WTC11 (cell line): ENCODE data around the gene ZDHHC1. TPM values are rescaled to one million over a fixed set of nuclear protein-coding genes. Genes with fewer than 3 reads are reported as not detected.

Experiments used
- ATAC-seq: fragments of 200-7000 bp; cut with Tn5 transposase; 2 replicates; pipeline ENCODE4 v1.10.0; 2021; ENCODE audit warnings: mild to moderate bottlenecking, moderate library complexity
- CTCF ChIA-PET: fragments of 300-600 bp; sonication (Branson Sonifier 250); formaldehyde crosslinking; loops from one replicate; lab custom pipeline; 2021; ENCODE audit warnings: antibody characterized with exemption; lab: Charles Lee
- POLR2A ChIA-PET: fragments of 350-600 bp; sonication (Branson Sonifier 250); formaldehyde crosslinking; loops from one replicate; lab custom pipeline; 2021; ENCODE audit warnings: antibody characterized with exemption; lab: Charles Lee
- DNase-seq: peaks from one replicate; pipeline ENCODE4 v3.0.0; 2021; ENCODE audit warnings: low spot score
- H3K27ac Mint-ChIP-seq: 2 replicates; pipeline ENCODE4 v1.8.0; 2021; ENCODE audit warnings: mixed read lengths
- H3K27me3 Mint-ChIP-seq: 2 replicates; pipeline ENCODE4 v1.8.0; 2021; ENCODE audit warnings: low read depth, mild to moderate bottlenecking, moderate library complexity, mixed read lengths
- H3K36me3 Mint-ChIP-seq: 2 replicates; pipeline ENCODE4 v1.8.0; 2021; ENCODE audit warnings: mixed read lengths
- H3K4me1 Mint-ChIP-seq: 2 replicates; pipeline ENCODE4 v1.8.0; 2022; ENCODE audit warnings: mixed read lengths
- H3K4me3 Mint-ChIP-seq: 2 replicates; pipeline ENCODE4 v1.8.0; 2021; ENCODE audit warnings: mild to moderate bottlenecking, moderate library complexity, mixed read lengths
- H3K9me3 Mint-ChIP-seq: 2 replicates; pipeline ENCODE4 v1.8.0; 2021; ENCODE audit warnings: mixed read lengths
- ARID4B ChIP-seq: sonication (generic); formaldehyde crosslinking; IDR thresholded peaks from 2 replicates; pipeline ENCODE4 v1.8.0; 2023; ENCODE audit warnings: missing genetic modification reagents, mild to moderate bottlenecking, borderline replicate concordance
- ATF2 ChIP-seq: sonication (generic); formaldehyde crosslinking; IDR thresholded peaks from 2 replicates; pipeline ENCODE4 v1.8.1; 2022; ENCODE audit warnings: low read depth, missing genetic modification reagents, borderline replicate concordance
- ELF4 ChIP-seq: sonication (generic); formaldehyde crosslinking; IDR thresholded peaks from 2 replicates; pipeline ENCODE4 v1.8.1; 2022; ENCODE audit warnings: low read depth, mild to moderate bottlenecking, moderate library complexity, missing genetic modification reagents
- FOXP1 ChIP-seq: sonication (generic); formaldehyde crosslinking; IDR thresholded peaks from 2 replicates; pipeline ENCODE4 v1.8.0; 2022; ENCODE audit warnings: missing genetic modification reagents, mild to moderate bottlenecking, moderate library complexity, borderline replicate concordance
- GRHL2 ChIP-seq: fragments of 250-450 bp; sonication (Bioruptor Pico); IDR thresholded peaks from 2 replicates; pipeline ENCODE4 v1.8.0; 2022; ENCODE audit warnings: mild to moderate bottlenecking, moderate library complexity; ENCODE audit not compliant: insufficient replicate concordance, severe bottlenecking
- GTF2I ChIP-seq: fragments of 250-450 bp; sonication (Bioruptor Pico); conservative IDR thresholded peaks from 2 replicates; pipeline ENCODE4 v1.4.0; 2021; ENCODE audit warnings: mild to moderate bottlenecking
- MXD4 ChIP-seq: fragments of 250-450 bp; sonication (Bioruptor Pico); IDR thresholded peaks from 2 replicates; pipeline ENCODE4 v1.8.0; 2021; ENCODE audit warnings: mild to moderate bottlenecking, moderate library complexity, borderline replicate concordance
- NR2C2 ChIP-seq: sonication (generic); formaldehyde crosslinking; IDR thresholded peaks from 2 replicates; pipeline ENCODE4 v1.8.0; 2022; ENCODE audit warnings: mild to moderate bottlenecking, missing genetic modification reagents
- RELA ChIP-seq: sonication (generic); formaldehyde crosslinking; IDR thresholded peaks from 2 replicates; pipeline ENCODE4 v1.8.1; 2022; ENCODE audit warnings: missing genetic modification reagents, mild to moderate bottlenecking, borderline replicate concordance
- TCF7 ChIP-seq: sonication (generic); formaldehyde crosslinking; IDR thresholded peaks from 2 replicates; pipeline ENCODE4 v1.8.0; 2022; ENCODE audit warnings: mild to moderate bottlenecking, low read depth, missing genetic modification reagents, moderate library complexity
- ZBTB21 ChIP-seq: sonication (generic); formaldehyde crosslinking; IDR thresholded peaks from 2 replicates; pipeline ENCODE4 v1.8.1; 2023; ENCODE audit warnings: mild to moderate bottlenecking, missing genetic modification reagents, borderline replicate concordance
- ZMAT4 ChIP-seq: fragments of 250-450 bp; sonication (Bioruptor Pico); IDR thresholded peaks from 2 replicates; pipeline ENCODE4 v1.9.0; 2021; ENCODE audit warnings: mild to moderate bottlenecking
- ZNF281 ChIP-seq: sonication (generic); formaldehyde crosslinking; IDR thresholded peaks from 2 replicates; pipeline ENCODE4 v1.8.0; 2023; ENCODE audit warnings: mild to moderate bottlenecking, missing genetic modification reagents
- ZNF532 ChIP-seq: fragments of 250-450 bp; sonication (Bioruptor Pico); IDR thresholded peaks from 2 replicates; pipeline ENCODE4 v1.9.0; 2021; ENCODE audit warnings: mild to moderate bottlenecking, borderline replicate concordance
- ZNF671 ChIP-seq: fragments of 250-450 bp; sonication (Bioruptor Pico); IDR thresholded peaks from 2 replicates; pipeline ENCODE4 v1.8.0; 2021; ENCODE audit warnings: mild to moderate bottlenecking
- total RNA-seq: library from RNA; stranded (reverse); gene quantifications from 3 replicates; pipeline ENCODE4 v1.2.3, GENCODE V29; 2021
- TF ChIP-seq, protein P1 (sequence below): sonication (generic); formaldehyde crosslinking; IDR thresholded peaks from 2 replicates; pipeline ENCODE4 v1.8.0; 2022; ENCODE audit warnings: mild to moderate bottlenecking, missing genetic modification reagents

The ZDHHC1 gene
- total RNA-seq, 1 experiment from 2014 or later, result 4.2 TPM

DNA sequence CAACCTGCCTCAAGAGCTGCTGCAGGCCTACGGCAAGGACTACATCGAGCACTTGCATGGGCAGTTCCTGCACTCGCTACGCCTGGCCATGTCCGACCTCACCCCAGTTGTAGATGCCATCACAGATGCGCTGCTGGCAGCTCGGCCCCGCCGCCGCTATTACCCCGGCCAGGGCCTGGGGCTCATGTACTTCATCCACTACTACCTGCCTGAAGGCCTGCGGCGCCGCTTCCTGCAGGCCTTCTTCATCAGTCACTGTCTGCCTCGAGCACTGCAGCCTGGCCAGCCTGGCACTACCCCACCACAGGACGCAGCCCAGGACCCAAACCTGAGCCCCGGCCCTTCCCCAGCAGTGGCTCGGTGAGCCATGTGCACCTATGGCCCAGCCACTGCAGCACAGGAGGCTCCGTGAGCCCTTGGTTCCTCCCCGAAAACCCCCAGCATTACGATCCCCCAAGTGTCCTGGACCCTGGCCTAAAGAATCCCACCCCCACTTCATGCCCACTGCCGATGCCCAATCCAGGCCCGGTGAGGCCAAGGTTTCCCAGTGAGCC lies 20.4 kb upstream of the ZDHHC1 start:
- Mint-ChIP-seq H3K9me3 (no peaks in the 10 kb centered on the region), H3K4me3 (no peak overlapping the region), H3K27ac (peak overlapping the region; percentile 10)

More for the DNA sequence above, 20.4 kb upstream of the ZDHHC1 start:
- ChIA-PET CTCF (interaction anchor here (0.7 to 2.8 kb wide), 4 partner anchors 8 to 37 kb away, joined by 5 to 29 read pairs (median 8); no protein-coding TSS in a partner anchor), POLR2A (no interaction called here)
- ATAC-seq (no peak), DNase-seq (no peak)
- peaks cover 3% of the 10 kb centered on the region; the same call in 1 of the 2 replicates for H3K36me3 Mint-ChIP-seq
- TF ChIP-seq ZNF671 (CRISPR knock-in tag) (no peak), GTF2I (CRISPR knock-in tag) (no peak), RELA (CRISPR knock-in tag) (no peak), ZNF532 (CRISPR knock-in tag) (no peak), ZNF281 (CRISPR knock-in tag) (no peak), TCF7 (no peak), ELF4 (CRISPR knock-in tag) (no peak), ZBTB21 (CRISPR knock-in tag) (no peak), ARID4B (CRISPR knock-in tag) (no peak), ZMAT4 (no peak), GRHL2 (CRISPR knock-in tag) (no peak), FOXP1 (CRISPR knock-in tag) (no peak), MXD4 (no peak), NR2C2 (CRISPR knock-in tag) (no peak), ATF2 (no peak)
- TF ChIP-seq, protein P1, sequence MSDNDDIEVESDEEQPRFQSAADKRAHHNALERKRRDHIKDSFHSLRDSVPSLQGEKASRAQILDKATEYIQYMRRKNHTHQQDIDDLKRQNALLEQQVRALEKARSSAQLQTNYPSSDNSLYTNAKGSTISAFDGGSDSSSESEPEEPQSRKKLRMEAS, result no peak
- TF ChIP-seq, all 79 proteins: peak for 0
- H3K4me1 Mint-ChIP-seq, result peaks cover 25% of the 10 kb centered on the region
- no peaks in the 10 kb centered on the region for H3K27me3 Mint-ChIP-seq
